H7 (cell line): ENCODE data around the gene ITPRIPL1. TPM values are rescaled to one million over a fixed set of nuclear protein-coding genes. Genes with fewer than 3 reads are reported as not detected.
"Not testable (repeated sequence)": the region's sequence is repeated elsewhere in the genome, so short reads cannot be mapped to it uniquely, and the experiment has no call there.

Source experiments
- DNase-seq: peaks from one replicate; pipeline ENCODE4 v3.0.0; 2012
- H3K27me3 ChIP-seq: 2 replicates; pipeline ENCODE4 v1.6.0; 2011; ENCODE audit warnings: mild to moderate bottlenecking, low read length; ENCODE audit not compliant: control insufficient read depth, insufficient read depth
- H3K36me3 ChIP-seq: replicated peaks from 2 replicates; pipeline ENCODE4 v1.5.1; 2011; ENCODE audit warnings: low read length; ENCODE audit not compliant: control insufficient read depth, insufficient read depth
- H3K4me3 ChIP-seq: 2 replicates; pipeline ENCODE4 v1.5.1; 2011; ENCODE audit warnings: low read depth, mild to moderate bottlenecking, control low read depth, low read length, moderate library complexity; ENCODE audit not compliant: insufficient read depth
- total RNA-seq: library from RNA; depleted of rRNA; stranded (reverse); fragments of >200 nt; shearing (Covaris generic); gene quantifications from 2 replicates; pipeline ENCODE4 v1.2.3, GENCODE V29; 2014; rRNA removed

Gene ITPRIPL1
- total RNA-seq = 8.8 and 9.0 TPM in 2 replicates

GRCh38 chr2:96325041-96325883, at the start of gene ITPRIPL1:
Gene ITPRIPL1, plus strand, starts transcription at chr2:96325317. Its CDS starts 523 bp downstream, at chr2:96325840.
- Histone ChIP-seq H3K36me3 (peaks cover 5% of the 10 kb centered on the region), H3K4me3 (peak within 1 kb of the TSS; percentile 60), H3K27me3 (peaks cover 44% of the 10 kb centered on the region)
- DNase-seq = peak; percentile 88

DNA sequence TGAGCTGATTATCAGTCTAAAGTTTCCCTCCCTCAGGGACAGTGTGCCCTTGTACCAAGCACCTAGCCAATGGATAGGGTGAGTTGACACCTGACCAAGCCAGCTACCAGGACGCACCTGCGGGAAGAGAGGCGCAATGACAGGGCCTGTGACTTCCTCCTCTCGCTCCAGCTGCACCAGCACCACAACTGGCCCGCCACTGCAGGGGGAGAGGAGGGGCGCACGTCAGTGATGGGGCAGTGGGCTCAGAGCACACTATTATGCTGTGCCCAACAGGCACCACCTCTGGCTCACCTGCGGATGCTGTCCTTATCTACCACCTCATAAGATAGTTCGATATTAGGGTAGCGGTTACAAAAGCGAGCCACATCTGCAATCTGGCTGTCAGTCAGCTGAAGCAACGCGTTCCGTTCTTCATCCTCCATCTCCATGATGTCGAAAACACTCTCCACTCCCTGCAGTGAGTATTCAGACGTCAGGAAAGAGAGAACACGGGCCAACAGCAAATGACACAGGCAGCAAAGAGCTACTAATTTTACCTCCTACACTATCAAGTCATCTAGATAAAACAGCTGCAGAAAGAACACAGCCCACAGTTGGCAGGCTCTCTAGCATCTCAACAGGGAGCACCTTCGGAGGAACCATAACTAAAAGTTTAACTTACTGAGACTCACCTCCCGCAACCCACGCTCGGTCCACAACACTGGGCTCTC, 48.2 kb upstream of the ITPRIPL1 start:
- H3K36me3 ChIP-seq = peaks cover 53% of the 10 kb centered on the region
- no peak for DNase-seq

DNA sequence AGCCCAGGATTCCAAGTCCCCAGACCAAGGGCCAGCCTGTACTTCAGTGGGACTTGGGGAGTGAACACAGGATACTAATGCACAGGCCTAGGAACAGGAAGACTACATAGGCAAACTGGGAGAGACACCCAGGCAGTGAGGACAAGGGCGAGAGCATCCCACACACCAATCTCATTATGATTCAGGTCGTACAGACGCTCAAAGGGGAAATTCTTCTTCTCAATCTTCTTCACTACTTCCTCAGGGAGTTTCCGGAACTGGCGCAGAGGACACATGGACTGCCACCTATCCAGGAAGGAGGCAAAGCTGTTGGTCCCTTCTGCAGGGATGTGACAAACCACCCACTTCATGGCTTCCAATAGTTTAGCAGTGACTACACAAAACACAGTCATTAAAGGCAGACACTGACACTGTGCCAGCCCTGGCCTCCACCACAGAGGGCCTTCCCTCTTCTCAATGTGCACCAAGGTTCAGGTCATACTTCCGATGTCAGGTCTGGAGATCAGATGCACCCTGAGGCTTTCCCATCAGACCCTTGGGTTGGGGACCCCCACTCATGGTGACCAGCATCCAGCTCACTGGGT, 37.8 kb upstream of the ITPRIPL1 start:
- no peak overlapping the region for H3K4me3 ChIP-seq
- H3K36me3 ChIP-seq = peaks cover 91% of the 10 kb centered on the region
- no peak for DNase-seq
- H3K27me3 ChIP-seq = no peaks in the 10 kb centered on the region

More for the DNA sequence above, 48.2 kb upstream of the ITPRIPL1 start:
- no peaks in the 10 kb centered on the region for H3K27me3 ChIP-seq
- no peak overlapping the region for H3K4me3 ChIP-seq

DNA sequence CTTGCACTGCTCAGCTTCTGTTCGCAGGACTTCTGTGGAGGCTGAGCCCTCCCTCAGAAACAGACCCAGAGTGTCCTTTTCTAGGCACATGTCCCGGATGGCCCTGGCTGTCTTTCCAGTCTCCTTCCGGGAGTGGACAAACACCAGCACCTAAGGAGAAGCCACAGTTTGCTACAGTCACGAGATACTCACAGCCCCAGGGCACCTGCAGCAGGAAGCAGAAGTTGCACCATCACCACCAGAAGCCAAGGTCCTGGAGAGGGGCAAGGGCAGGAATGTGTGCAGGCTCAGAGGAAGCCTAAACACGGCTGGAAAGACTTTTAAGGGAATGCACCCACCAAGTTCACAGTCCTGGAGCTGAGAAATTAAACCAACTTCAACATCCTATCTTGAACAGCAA, 33.4 kb upstream of the ITPRIPL1 start:
- Histone ChIP-seq H3K36me3 (peaks cover 79% of the 10 kb centered on the region), H3K27me3 (no peaks in the 10 kb centered on the region), H3K4me3 (no peak overlapping the region)
- DNase-seq = no peak

DNA sequence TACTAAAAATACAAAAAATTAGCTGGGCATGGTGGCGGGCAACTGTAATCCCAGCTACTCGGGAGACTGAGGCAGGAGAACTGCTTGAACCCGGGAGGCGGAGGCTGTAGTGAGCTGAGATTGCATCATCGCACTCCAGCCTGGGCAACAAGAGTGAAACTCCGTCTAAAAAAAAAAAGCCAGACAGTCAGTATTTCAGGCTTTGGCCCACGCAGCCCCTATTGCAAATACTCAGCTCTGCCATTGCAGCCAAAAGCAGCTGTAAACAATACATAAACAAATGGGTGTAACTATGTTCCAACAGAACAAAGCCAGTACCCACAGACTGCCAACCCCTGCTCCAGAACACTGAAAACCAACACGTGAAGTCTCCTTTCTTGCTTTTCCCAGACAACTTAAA, 30.8 kb upstream of the ITPRIPL1 start:
- H3K36me3 ChIP-seq = peaks cover 77% of the 10 kb centered on the region
- DNase-seq, H3K4me3 ChIP-seq, H3K27me3 ChIP-seq: not testable (repeated sequence)

- Histone ChIP-seq H3K27me3 (no peaks in the 10 kb centered on the region), H3K36me3 (peaks cover 70% of the 10 kb centered on the region), H3K4me3 (no peak overlapping the region)
- DNase-seq = no peak
Observed at GRCh38 chr2:96296925-96297324, 28.2 kb upstream of the ITPRIPL1 start.

- DNase-seq = no peak
- no peaks in the 10 kb centered on the region for H3K27me3 ChIP-seq
Observed at GRCh38 chr2:96301865-96302264, 23.3 kb upstream of the ITPRIPL1 start.

DNA sequence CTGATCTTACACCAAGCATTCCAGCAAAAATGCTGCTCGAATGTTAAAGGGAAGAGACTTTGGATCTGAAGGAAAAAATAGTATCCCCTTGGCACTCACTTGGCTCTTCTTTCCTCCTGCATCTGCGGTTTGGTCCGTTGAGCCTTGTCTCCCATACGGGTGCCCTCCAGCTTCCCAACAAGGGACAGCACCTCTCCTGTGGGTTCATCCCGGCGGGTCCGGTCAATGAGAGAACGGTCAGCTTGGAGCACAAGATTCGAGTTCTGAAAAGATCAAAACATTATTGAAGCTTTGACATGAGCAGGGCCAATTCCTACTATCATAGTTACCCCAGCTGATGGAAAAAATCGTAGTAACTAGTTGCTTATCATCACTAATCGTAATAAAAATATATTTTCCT, 20.5 kb upstream of the ITPRIPL1 start:
- H3K27me3 ChIP-seq = no peaks in the 10 kb centered on the region
- no peak for DNase-seq
- peak overlapping the region; percentile 55 for H3K4me3 ChIP-seq
- H3K36me3 ChIP-seq = peaks cover 36% of the 10 kb centered on the region

More at GRCh38 chr2:96301865-96302264, 23.3 kb upstream of the ITPRIPL1 start:
- Histone ChIP-seq H3K4me3 (no peak overlapping the region), H3K36me3 (peaks cover 61% of the 10 kb centered on the region)

DNA sequence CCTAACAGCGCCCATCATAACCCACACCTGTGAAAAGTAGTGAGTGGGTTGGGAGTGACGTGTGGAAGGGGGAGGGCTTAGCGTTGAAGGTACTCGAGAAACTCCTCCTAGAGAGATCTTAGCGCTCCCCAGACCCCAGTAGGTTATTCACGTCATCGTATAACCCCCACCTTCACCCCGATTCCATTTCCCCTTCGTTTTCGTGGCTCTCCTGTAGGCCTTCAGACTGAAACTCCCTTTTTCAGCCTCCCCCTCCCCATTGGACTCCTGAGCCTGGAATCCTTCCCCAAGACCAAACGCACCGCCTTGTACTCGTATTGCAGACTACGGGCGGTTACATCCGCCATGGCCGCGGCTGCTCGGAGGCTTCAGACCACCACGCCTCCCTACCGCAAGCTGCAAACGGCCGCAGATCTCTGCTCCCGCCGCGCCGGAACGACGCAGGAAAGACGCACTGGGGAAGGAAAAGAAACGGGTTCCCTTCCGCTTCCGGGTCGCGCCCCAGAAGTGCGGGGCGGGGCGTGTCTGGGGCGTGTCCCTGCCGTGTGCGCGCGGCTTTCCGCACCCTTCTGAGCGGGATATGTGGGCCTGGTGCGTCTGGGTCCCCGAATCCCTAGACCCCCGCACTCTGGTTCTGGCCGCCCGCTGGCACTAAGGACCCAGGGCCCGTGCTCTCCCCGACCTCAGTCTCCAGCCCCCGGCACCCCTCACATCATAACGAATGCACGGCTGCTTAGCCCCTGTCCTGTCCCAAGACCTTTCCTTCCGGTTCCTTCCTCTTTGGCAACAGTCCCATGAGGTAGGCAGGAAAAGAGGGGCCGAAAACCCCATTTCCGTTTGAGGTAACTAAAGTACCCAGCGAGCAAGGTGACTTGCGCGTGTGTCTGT, 19.8 kb upstream of the ITPRIPL1 start, which contains the start of gene SNRNP200:
SNRNP200 (minus strand) TSS at position 456 of the 888 bp plus-strand sequence; CDS start at position 347, 109 bp downstream.
- Histone ChIP-seq H3K27me3 (no peaks in the 10 kb centered on the region), H3K4me3 (peak within 1 kb of the TSS; percentile 55), H3K36me3 (peaks cover 30% of the 10 kb centered on the region)
- DNase-seq = peak; percentile 93

- peaks cover 28% of the 10 kb centered on the region for H3K36me3 ChIP-seq
- DNase-seq = no peak
- peak overlapping the region; percentile 55 for H3K4me3 ChIP-seq
- no peaks in the 10 kb centered on the region for H3K27me3 ChIP-seq
Observed at GRCh38 chr2:96305979-96306308, 19.2 kb upstream of the ITPRIPL1 start.

- peak overlapping the region; percentile 55 for H3K4me3 ChIP-seq
- no peak for DNase-seq
- peaks cover 25% of the 10 kb centered on the region for H3K36me3 ChIP-seq
- no peaks in the 10 kb centered on the region for H3K27me3 ChIP-seq
Observed at GRCh38 chr2:96306370-96306769, 18.7 kb upstream of the ITPRIPL1 start.

DNA sequence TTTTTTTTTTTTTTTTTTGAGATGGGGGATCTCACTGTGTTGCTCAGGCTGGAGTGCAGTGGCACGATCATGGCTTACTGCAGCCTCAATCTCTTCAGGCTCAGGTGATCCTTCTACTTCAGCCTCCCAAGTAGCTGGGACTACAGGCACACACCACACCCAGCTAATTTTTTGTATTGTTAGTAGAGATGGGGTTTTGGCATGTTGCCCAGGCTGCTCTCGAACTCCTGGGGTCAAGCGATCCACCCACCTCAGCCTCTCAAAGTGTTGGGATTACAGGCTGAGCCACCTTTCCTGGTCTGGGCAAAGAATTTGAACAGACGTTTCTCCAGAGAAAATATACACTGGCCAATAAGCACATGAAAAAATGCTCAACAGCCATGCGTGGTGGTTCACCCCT, 16.9 kb upstream of the ITPRIPL1 start:
- no peaks in the 10 kb centered on the region for H3K27me3 ChIP-seq
- DNase-seq = no peak
- H3K4me3 ChIP-seq = no peak overlapping the region
- H3K36me3 ChIP-seq = peaks cover 7% of the 10 kb centered on the region

DNA sequence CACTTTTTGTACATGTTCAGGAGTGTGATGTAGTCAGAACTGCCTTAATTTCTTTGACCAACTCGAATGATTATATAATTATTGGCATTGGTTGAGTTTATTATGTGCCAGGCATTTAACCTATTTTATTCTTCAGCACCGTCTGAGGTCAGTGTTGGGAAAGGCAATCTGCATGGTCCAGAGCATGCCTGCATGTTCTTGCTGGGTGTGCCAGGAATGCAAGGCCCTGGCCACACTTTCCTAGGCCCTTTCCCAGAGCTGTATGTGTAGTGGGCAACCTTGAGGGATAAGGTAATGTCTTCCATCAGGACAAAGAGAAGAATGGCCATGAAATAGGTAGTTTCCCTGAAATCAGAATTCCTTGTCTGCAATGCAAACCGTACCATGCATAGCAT, 10.1 kb upstream of the ITPRIPL1 start:
- no peak for DNase-seq
- Histone ChIP-seq H3K27me3 (peaks cover 9% of the 10 kb centered on the region), H3K4me3 (no peak overlapping the region), H3K36me3 (no peaks in the 10 kb centered on the region)
